ENCODE results near the gene JUN.

DNA sequence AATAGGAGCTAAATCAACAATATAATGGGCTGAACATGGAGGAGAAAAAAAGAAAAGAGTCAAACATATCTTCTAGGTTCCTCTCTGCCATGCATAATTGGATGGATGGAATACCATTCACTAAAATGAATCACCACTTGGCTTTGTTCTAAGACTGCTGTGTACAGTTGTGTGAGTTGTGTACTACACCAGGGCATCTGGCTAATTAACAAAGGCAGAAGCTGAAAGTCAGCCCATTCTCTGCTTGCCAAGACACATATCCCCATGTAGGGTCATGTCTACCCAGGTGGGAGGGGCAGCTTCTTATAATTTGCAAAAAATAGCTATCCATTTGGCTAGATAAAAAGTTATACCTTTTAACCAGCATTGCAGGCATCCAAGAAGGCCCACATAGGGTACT, 21.0 kb downstream of the JUN start:
- TF ChIP-seq POLR2A (IDR thresholded peaks at IDR 0.05), result no peak
- TF ChIP-seq, protein P1, sequence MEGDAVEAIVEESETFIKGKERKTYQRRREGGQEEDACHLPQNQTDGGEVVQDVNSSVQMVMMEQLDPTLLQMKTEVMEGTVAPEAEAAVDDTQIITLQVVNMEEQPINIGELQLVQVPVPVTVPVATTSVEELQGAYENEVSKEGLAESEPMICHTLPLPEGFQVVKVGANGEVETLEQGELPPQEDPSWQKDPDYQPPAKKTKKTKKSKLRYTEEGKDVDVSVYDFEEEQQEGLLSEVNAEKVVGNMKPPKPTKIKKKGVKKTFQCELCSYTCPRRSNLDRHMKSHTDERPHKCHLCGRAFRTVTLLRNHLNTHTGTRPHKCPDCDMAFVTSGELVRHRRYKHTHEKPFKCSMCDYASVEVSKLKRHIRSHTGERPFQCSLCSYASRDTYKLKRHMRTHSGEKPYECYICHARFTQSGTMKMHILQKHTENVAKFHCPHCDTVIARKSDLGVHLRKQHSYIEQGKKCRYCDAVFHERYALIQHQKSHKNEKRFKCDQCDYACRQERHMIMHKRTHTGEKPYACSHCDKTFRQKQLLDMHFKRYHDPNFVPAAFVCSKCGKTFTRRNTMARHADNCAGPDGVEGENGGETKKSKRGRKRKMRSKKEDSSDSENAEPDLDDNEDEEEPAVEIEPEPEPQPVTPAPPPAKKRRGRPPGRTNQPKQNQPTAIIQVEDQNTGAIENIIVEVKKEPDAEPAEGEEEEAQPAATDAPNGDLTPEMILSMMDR (IDR thresholded peaks at IDR 0.05), result no peak
